Ammon's horn (tissue), 1 donor: ENCODE results near the gene HTT-AS.
"Not testable (repeated sequence)": the region's sequence is repeated elsewhere in the genome, so short reads cannot be mapped to it uniquely, and the experiment has no call there.

Experiments used
- DNase-seq: peaks from one replicate; pipeline ENCODE4 v3.0.0-alpha.2; 2016; ENCODE audit warnings: low spot score

Gene HTT-AS

DNA sequence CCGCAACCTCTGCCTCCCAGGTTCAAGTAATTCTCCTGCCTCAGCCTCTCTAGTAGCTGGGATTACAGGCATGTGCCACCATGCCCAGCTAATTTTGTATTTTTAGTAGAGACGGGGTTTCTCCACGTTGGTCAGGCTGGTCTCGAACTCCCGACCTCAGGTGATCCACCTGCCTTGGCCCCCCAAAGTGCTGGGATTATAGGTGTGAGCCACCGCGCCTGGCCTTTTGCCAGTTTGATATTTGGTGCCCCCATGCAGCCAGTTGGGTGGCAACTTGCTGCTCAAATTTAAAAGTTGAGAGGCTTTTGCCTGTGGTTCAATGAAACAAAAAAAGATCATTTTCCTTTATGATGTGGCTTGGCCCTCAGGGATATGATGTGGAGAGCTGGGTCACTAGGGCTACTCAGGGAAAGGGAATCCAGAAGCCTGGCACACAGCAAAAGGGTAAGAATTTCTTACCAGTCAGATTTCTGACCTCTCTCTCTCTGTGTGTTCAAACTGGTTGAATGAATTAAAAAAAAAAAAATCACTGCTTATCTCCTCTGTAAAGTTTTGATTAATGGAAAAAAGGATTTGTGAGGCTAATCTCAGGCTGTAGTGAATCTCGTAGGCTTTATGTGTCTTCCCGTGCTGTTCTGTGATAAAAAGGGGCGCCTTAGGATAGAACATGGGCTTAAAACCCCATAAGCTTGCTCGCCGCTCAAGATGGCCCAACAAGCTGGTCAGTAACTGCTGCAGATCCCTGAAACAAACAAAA is 23.0 kb downstream of the HTT-AS start:
- not testable (repeated sequence) for DNase-seq

GRCh38 chr4:3047464-3048286 is 26.7 kb downstream of the HTT-AS start:
- peak; percentile 76 for DNase-seq

GRCh38 chr4:3046623-3047022 is 27.7 kb downstream of the HTT-AS start:
- DNase-seq, result no peak

GRCh38 chr4:3046162-3046561 is 28.2 kb downstream of the HTT-AS start:
- no peak for DNase-seq

- peak; percentile 51 for DNase-seq
These were observed 29.2 kb downstream of the HTT-AS start for GRCh38 chr4:3044870-3045819.

DNA sequence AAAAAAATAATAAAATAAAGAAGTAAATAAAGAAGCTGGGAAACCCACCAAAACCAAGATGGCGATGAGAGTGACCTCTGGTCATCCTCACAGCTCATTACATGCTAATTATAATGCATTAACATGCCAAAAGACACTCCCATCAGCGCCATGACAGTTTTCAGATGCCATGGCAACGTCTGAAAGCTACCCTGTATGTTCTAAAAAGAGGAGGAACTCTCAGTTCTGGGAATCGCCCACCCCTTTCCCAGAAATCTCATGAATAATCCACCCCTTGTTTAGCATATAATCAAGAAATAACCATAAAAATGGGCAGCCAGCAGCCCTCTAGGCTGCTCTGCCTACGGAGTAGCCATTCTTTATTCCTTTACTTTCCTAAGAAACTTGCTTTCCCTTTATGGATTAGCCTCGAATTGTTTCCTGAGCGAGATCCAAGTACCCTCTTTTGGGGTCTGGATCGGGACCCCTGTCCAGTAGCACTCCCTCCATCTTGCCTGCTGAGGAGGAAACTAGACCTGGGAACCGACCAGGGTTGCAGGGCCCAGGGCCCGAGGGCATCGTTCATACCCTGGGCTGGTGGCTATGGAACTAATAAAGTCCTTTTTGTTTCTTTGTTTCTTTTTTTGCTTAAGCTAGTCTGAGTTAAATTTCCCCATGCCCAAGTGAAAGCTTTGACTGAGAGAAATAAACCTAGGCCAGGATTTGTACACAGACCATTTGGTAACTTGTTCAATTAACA is 30.9 kb downstream of the HTT-AS start:
- DNase-seq, result no peak

DNA sequence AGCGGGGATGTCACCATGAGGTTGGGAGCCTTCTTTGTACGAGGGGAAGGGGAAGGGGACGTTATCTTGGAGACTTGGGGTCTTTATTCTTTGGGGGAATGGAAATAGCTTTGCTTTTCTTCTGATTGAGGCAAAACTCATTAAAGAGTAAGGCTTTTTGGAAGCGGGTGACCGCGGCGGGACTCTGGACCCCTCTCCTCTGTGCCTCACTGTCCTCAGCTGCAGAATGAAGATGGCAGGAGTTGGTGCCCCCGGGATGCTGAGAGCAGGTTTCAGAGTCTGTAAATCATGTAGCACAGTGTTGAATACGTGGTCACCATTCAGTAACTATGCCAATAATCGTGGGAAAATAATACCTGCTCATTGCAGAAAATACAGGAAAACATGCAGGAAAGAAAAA is 32.1 kb downstream of the HTT-AS start:
- DNase-seq, result no peak

GRCh38 chr4:3041192-3042142 is 32.9 kb downstream of the HTT-AS start:
- peak; percentile 51 for DNase-seq

DNA sequence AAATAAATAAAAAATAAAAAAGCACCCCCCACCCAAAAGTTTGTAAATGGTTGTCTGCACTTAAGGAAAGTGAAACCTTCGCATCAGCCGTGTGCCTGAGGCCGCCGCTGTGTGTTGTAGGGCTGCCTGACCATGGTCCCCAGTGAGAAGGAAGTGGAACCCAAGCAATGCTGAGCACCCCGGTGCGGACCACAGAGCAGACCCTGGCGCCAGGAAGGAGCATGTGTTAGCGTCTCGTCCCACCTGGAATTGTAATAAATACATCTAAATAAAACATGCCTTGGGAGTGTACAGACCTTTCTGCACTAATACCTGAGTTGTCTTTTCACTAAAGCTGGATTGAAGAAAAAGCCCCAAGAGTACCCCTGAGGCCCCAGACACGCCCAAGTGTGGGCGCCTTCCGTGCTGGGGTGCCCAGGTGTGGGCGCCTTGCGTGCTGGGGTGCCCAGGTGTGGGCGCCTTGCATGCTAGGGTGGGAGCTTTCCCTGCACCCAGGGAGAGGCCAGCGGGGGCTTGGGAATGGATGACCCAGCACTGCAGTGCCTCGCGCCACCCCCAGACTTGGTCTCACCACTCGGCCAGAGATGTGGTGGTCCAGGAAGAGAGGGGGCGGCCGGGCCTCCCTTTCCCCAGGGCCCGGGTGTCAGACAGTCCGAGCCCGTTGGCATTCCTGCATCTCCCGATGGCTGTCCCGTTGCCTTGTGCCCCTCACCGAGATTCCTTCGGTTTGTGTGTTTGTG is 33.7 kb downstream of the HTT-AS start:
- no peak for DNase-seq

DNA sequence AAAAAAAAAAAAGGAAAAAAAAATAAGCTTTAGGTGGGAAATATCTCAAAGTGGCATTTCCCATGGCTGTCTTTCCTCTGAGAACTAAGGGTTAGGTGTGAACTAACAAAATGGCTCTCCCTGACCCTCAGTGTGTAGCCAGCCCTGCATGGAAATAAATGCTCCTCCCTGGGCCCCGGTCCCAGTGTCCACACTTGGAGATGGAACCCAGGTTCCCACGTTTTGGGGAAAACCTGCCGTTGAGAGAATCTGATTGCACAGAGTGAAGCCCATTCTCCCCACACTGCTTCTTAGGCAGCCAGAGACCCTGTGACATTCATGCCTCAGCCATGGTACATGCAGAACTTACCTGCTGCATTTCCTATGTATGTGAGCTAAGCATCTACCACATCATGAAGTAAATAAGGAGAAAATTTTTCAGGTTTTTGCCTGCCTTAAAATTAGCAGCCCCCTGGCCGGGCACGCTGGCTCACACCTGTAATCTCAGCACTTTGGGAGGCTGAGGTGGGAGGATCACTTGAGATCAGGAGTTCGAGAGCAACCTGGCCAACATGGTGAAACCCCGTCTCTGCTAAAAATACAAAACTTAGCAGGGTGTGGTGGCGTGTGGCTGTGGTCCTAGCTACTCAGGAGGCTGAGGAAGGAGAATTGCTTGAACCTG is 34.5 kb downstream of the HTT-AS start:
- DNase-seq, result no peak

DNA sequence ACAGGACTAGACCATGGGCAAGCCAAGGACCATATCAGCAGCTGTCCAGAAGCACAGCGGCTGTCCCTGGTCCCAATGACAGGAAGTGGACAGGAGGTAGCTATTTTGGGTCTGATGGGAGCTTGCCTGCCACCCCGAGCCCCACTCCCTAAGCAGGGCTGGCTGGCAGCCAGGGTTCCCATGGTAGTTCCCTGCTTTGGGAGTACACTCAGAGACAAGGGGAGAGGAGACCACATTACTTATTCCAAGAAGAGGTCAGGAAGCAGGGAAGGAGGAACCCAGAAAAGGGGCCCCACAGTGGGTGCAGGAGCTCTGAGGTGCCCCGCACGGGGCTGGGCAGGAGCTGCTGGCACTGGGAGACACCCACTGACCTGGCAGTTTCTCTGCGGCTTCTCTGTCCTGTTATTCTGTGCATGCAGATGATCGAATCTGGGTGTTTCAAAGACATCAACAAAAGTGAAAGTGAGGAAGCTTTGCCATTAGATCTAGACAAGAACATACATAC is 36.3 kb downstream of the HTT-AS start:
- no peak for DNase-seq

GRCh38 chr4:3036131-3036952 is 38.0 kb downstream of the HTT-AS start:
- no peak for DNase-seq

DNA sequence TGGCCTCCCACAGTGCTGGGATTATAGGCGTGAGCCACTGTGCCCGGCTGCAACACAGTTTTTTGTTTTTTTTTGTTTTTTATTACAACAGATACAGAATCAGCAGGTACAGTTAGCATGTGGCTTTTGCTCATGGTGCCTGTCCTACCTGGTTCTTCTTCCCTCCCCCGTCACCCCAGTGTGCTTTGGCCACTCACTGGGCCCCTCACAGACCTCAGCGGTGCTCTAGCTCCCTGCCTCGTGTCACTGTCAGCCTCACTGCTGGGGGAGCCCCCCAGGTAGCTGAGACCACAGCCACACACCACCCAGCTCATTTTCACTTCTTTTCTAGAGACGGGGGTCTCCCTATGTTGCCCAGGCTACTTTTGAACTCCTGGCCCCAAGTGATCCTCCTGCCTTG is 38.7 kb downstream of the HTT-AS start:
- no peak for DNase-seq

GRCh38 chr4:3035249-3035648 is 39.1 kb downstream of the HTT-AS start:
- DNase-seq, result no peak

GRCh38 chr4:3034231-3034630 is 40.1 kb downstream of the HTT-AS start:
- DNase-seq, result no peak

DNA sequence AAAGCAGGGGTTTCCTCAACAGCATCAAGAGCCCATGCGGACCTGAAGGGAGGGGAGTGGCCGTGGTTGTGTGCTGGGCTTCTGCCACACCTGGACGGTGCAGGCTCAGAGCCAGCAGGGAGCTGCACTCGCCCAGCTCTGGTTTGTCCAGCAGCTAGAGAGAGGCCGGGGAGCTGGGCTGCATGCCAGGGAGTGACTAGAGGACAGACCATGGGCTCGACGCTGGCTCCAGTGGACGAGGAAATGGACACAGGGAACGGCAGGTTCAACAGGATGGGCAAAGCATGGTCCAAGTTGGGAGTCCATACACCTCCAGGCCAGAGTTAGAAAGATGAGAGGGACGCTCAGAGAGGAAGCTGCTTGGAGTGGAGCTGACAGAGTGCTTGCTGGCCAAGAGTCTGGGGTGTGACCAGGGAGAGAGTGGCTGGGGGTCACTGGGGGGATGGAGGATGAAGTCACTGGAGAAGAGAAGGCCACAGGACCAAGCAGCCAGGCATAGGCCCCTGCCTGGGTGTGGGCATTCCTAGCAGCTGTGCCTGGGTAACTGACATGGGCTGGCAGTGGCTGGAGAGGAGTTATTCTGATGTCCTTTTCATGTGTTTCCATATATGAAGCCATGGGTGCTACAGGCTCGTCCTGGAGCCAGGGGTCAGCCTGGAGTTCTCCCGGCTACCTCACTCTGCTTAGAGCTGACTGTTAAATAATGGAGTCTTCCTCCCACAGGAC is 42.8 kb downstream of the HTT-AS start:
- DNase-seq, result no peak
